Left lung (tissue), 10 donors: Measurements from ENCODE around the gene PHOSPHO1. TPM values are rescaled to one million over a fixed set of nuclear protein-coding genes. Genes with fewer than 3 reads are reported as not detected.

Experiments used
- ATAC-seq: fragments of 200-7000 bp; cut with Tn5 transposase; one replicate; pipeline ENCODE4 v1.9.1; 2020; ENCODE audit warnings: moderate library complexity
- DNase-seq, 4 donors: peaks; one replicate each; pipeline ENCODE4 v3.0.0-alpha.2; 2013 to 2020
- H3K27ac ChIP-seq, 2 donors: fragments of 200-600 bp; sonication (generic) in 1 of 2; one replicate each; pipeline versions ENCODE4 v1.5.0 to v1.8.0; 2020 to 2021
- H3K27me3 ChIP-seq, 2 donors: fragments of 200-600 bp; sonication (generic) in 1 of 2; one replicate each; pipeline versions ENCODE4 v1.5.0 to v1.8.0; 2020 to 2021
- H3K36me3 ChIP-seq, 2 donors: fragments of 200-600 bp; sonication (generic) in 1 of 2; one replicate each; pipeline versions ENCODE4 v1.5.0 to v1.8.0; 2020 to 2021
- H3K4me1 ChIP-seq, 2 donors: fragments of 200-600 bp; one replicate each; pipeline ENCODE4 v1.8.0; 2021
- H3K4me3 ChIP-seq, 2 donors: fragments of 200-600 bp; sonication (generic) in 1 of 2; one replicate each; pipeline versions ENCODE4 v1.5.0 to v1.8.0; 2020 to 2021; ENCODE audit warnings: mild to moderate bottlenecking in 1 of 2
- H3K9me3 ChIP-seq, 2 donors: fragments of 200-600 bp; sonication (generic) in 1 of 2; one replicate each; pipeline versions ENCODE4 v1.5.0 to v1.8.0; 2020 to 2021
- CTCF ChIP-seq, 2 donors: fragments of 200-600 bp; sonication (generic) in 1 of 2; IDR thresholded peaks; one replicate each; pipeline versions ENCODE4 v1.5.0 to v1.8.0; 2021; ENCODE audit warnings: antibody characterized with exemption in 2 of 2
- intact Hi-C, 2 donors: fragments of 100-400 bp; cut with DNase I; formaldehyde crosslinking; loops; one replicate each; pipeline versions ENCODE4 v1.11.2 to v1.14.2; 2022
- polyA plus RNA-seq, 6 donors: library from polyadenylated mRNA; unstranded; fragments of 120-200 nt; gene quantifications; one replicate each; pipeline ENCODE4 v1.2.1, GENCODE V29; 2013; ENCODE audit not compliant: insufficient read length in 6 of 6
- total RNA-seq, 2 donors: library from RNA; stranded (reverse); fragmentation: NEBNext Ultra II Directional; extraction: Animal tissue kit (Norgen Biotek cat#: 25700); gene quantifications; one replicate each; pipeline ENCODE4 v1.2.1, GENCODE V29; 2021
- donor health status: DM: no; HTN: yes; CAD: no.
- donor health status: DM: no; HTN: no; CAD: no.

The PHOSPHO1 gene
- total and polyA plus RNA-seq, 8 donors: 1.0 to 8.5 (median 2.6) TPM

GRCh38 chr17:49209061-49209571, 21.5 kb downstream of the PHOSPHO1 start:
- DNase-seq (no peak), ATAC-seq (peak; percentile 23)
- H3K4me1 ChIP-seq: peaks cover 0 to 56% of the 10 kb centered on the region in 2 donors
- H3K27me3 ChIP-seq: peaks cover 0 to 22% of the 10 kb centered on the region in 2 donors
- TF ChIP-seq CTCF (IDR thresholded peaks at IDR 0.05): no peak
- no peaks in the 10 kb centered on the region for H3K36me3 ChIP-seq
- peak overlapping the region in 1 of 2 donors; percentile 56 for H3K4me3 ChIP-seq
- no peaks in the 10 kb centered on the region for H3K9me3 ChIP-seq
- intact Hi-C loops: no loop called here
- H3K27ac ChIP-seq: peak overlapping the region; percentile 67 to 79

GRCh38 chr17:49204516-49204915, 26.1 kb downstream of the PHOSPHO1 start:
- no peak for ATAC-seq
- DNase-seq: no peak
- Histone ChIP-seq H3K27ac (no peak overlapping the region), H3K4me1 (peaks cover 0 to 17% of the 10 kb centered on the region in 2 donors), H3K4me3 (no peak overlapping the region), H3K9me3 (no peaks in the 10 kb centered on the region), H3K36me3 (no peaks in the 10 kb centered on the region), H3K27me3 (peaks cover 0 to 5% of the 10 kb centered on the region in 2 donors)
- TF ChIP-seq CTCF (IDR thresholded peaks at IDR 0.05): no peak
- intact Hi-C loops: no loop called here

- ATAC-seq: no peak
- no peaks in the 10 kb centered on the region for H3K36me3 ChIP-seq
- TF ChIP-seq CTCF (IDR thresholded peaks at IDR 0.05): no peak
Observed at GRCh38 chr17:49203796-49204195, 26.8 kb downstream of the PHOSPHO1 start.

GRCh38 chr17:49201481-49201927, 29.1 kb downstream of the PHOSPHO1 start:
- DNase-seq (no peak), ATAC-seq (no peak)
- H3K4me1 ChIP-seq: no peaks in the 10 kb centered on the region
- H3K27me3 ChIP-seq: no peaks in the 10 kb centered on the region
- TF ChIP-seq CTCF (IDR thresholded peaks at IDR 0.05): no peak
- no peaks in the 10 kb centered on the region for H3K9me3 ChIP-seq
- intact Hi-C loops: no loop called here
- H3K4me3 ChIP-seq: no peak overlapping the region
- no peaks in the 10 kb centered on the region for H3K36me3 ChIP-seq
- no peak overlapping the region for H3K27ac ChIP-seq

More at GRCh38 chr17:49203796-49204195, 26.8 kb downstream of the PHOSPHO1 start:
- Histone ChIP-seq H3K27ac (no peak overlapping the region), H3K4me1 (peaks cover 0 to 10% of the 10 kb centered on the region in 2 donors), H3K4me3 (no peak overlapping the region), H3K9me3 (no peaks in the 10 kb centered on the region), H3K27me3 (no peaks in the 10 kb centered on the region)
- no peak for DNase-seq
- intact Hi-C loops: no loop called here

- Histone ChIP-seq H3K36me3 (no peaks in the 10 kb centered on the region), H3K27ac (no peak overlapping the region), H3K9me3 (no peaks in the 10 kb centered on the region), H3K4me1 (no peaks in the 10 kb centered on the region), H3K27me3 (no peaks in the 10 kb centered on the region), H3K4me3 (no peak overlapping the region)
- intact Hi-C loops: no loop called here
- no peak for DNase-seq
- no peak for ATAC-seq
- TF ChIP-seq CTCF (IDR thresholded peaks at IDR 0.05): no peak
Observed at GRCh38 chr17:49200423-49201083, 30.0 kb downstream of the PHOSPHO1 start.
